Upper lobe of left lung (tissue), 6 donors: ENCODE results near the gene CASP12. TPM values are rescaled to one million over a fixed set of nuclear protein-coding genes. Genes with fewer than 3 reads are reported as not detected.

Experiments used
- ATAC-seq, 2 donors: fragments of 200-7000 bp; cut with Tn5 transposase; one replicate each; pipeline ENCODE4 v1.9.1; 2022; ENCODE audit warnings: mild to moderate bottlenecking in 2 of 2, moderate library complexity in 2 of 2; ENCODE audit not compliant: low FRiP score in 2 of 2
- DNase-seq, 2 donors: peaks; one replicate each; pipeline ENCODE4 v3.0.0-alpha.2; 2019 to 2020
- H3K27ac ChIP-seq, 4 donors: fragments of 200-600 bp; sonication (generic); one replicate each; pipeline ENCODE4 v1.5.1; 2016 to 2019
- H3K27me3 ChIP-seq, 4 donors: fragments of 200-600 bp; sonication (generic); one replicate each; pipeline ENCODE4 v1.5.1; 2017 to 2019
- H3K36me3 ChIP-seq, 4 donors: fragments of 200-600 bp; sonication (generic); one replicate each; pipeline ENCODE4 v1.5.1; 2016 to 2019
- H3K4me1 ChIP-seq, 4 donors: fragments of 200-600 bp; sonication (generic); one replicate each; pipeline ENCODE4 v1.5.1; 2018 to 2019
- H3K4me3 ChIP-seq, 4 donors: fragments of 200-600 bp; sonication (generic); one replicate each; pipeline ENCODE4 v1.5.1; 2017 to 2019; ENCODE audit warnings: mild to moderate bottlenecking in 2 of 4, moderate library complexity in 1 of 4
- H3K9me3 ChIP-seq, 4 donors: fragments of 200-600 bp; sonication (generic); one replicate each; pipeline ENCODE4 v1.5.1; 2018 to 2019
- EP300 ChIP-seq, 4 donors: sonication (generic); formaldehyde crosslinking; IDR thresholded peaks; one replicate each; pipeline ENCODE4 v1.5.1; 2017; ENCODE audit warnings: antibody characterized with exemption in 4 of 4, control low read depth in 2 of 4
- POLR2A ChIP-seq, 4 donors: fragments of 450-650 bp; IDR thresholded peaks; one replicate each; pipeline ENCODE4 v1.5.1; 2016 to 2017; ENCODE audit warnings: antibody characterized with exemption in 4 of 4, mild to moderate bottlenecking in 2 of 4
- POLR2AphosphoS5 ChIP-seq, 2 donors: sonication (generic); formaldehyde crosslinking; IDR thresholded peaks; one replicate each; pipeline ENCODE4 v1.5.1; 2017; ENCODE audit warnings: antibody characterized with exemption in 2 of 2
- WGBS, 2 donors: methylation state at CpG; one replicate each; pipeline ENCODE4 v1.1.5; 2017 to 2018; 5-methylcytosine and 5-hydroxymethylcytosine counted together
- total RNA-seq, 6 donors: library from RNA; depleted of rRNA in 4 of 6; stranded (reverse); fragments of >200 nt in 4 of 6; gene quantifications; one replicate each; pipeline versions ENCODE4 v1.1.0 to v1.2.1, GENCODE V29; 2016 to 2021
- TF ChIP-seq, protein P1 (sequence below), 6 experiments: fragments of 450-650 bp in 4 of 6; fragments of 200-600 bp in 2 of 6; sonication (generic) in 2 of 6; IDR thresholded peaks; one replicate each; pipeline ENCODE4 v1.5.1; 2016 to 2019; ENCODE audit warnings: antibody characterized with exemption in 6 of 6
- donor health status: DM: no; HTN: no; CAD: no; lungs with moderate emphysema.
- donor health status: DM: no; HTN: yes; CAD: no; lungs with severe emphysema.

CASP12 gene
- total RNA-seq, 6 donors from 2014 or later, result 0.91 to 9.5 (median 1.4) TPM

DNA sequence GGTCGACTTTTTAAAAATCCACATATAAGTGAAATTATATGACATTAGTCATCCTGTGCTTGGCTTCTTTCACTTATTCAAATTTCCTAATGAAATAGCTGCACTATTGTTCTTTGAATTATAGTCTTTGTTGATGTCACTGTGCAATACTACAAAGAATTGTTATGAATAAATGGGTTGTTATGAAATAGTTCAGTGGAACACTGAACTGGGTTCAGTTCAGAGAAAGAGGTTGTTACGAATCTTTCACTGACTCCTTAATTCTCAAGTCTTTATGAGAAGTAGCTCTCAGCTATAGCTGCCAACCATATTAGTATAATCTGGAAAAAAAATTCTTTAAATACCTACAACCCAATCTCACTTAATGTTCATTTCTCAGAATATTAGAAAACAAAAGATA, 42.3 kb downstream of the CASP12 start:
- ATAC-seq, result no peak
- Histone ChIP-seq H3K9me3 (no peaks in the 10 kb centered on the region), H3K36me3 (no peaks in the 10 kb centered on the region), H3K27ac (no peak overlapping the region), H3K4me3 (no peak overlapping the region), H3K27me3 (no peaks in the 10 kb centered on the region), H3K4me1 (no peaks in the 10 kb centered on the region)
- TF ChIP-seq EP300 (IDR thresholded peaks at IDR 0.05) (no peak), POLR2A (IDR thresholded peaks at IDR 0.05) (no peak), POLR2AphosphoS5 (IDR thresholded peaks at IDR 0.05) (no peak)
- TF ChIP-seq, protein P1, sequence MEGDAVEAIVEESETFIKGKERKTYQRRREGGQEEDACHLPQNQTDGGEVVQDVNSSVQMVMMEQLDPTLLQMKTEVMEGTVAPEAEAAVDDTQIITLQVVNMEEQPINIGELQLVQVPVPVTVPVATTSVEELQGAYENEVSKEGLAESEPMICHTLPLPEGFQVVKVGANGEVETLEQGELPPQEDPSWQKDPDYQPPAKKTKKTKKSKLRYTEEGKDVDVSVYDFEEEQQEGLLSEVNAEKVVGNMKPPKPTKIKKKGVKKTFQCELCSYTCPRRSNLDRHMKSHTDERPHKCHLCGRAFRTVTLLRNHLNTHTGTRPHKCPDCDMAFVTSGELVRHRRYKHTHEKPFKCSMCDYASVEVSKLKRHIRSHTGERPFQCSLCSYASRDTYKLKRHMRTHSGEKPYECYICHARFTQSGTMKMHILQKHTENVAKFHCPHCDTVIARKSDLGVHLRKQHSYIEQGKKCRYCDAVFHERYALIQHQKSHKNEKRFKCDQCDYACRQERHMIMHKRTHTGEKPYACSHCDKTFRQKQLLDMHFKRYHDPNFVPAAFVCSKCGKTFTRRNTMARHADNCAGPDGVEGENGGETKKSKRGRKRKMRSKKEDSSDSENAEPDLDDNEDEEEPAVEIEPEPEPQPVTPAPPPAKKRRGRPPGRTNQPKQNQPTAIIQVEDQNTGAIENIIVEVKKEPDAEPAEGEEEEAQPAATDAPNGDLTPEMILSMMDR (IDR thresholded peaks at IDR 0.05), result no peak
- no peak for DNase-seq
- WGBS, 2 donors, result 63 to 71% methylated on average over 2 of the region's 2 CpGs

DNA sequence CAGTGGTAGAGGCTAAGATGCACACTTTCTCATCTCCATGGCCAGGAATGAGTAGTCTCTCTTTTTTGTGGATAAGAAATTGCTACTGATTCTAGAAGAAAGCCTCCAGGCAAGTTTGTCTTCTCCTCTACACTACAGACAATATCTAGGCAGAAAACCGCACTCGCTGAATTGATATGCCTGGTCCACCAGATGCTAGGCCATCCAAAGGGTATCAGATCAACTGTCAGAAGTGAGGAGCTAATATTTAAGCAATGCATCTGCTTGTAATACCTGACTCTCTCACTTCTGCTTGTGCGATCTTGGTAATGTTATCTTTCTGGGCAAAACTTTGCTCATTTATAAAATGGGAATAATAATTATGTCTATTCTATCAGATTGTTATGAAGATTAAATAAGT, 45.0 kb downstream of the CASP12 start:
- H3K9me3 ChIP-seq, result no peaks in the 10 kb centered on the region
- TF ChIP-seq POLR2A (IDR thresholded peaks at IDR 0.05), result no peak
- TF ChIP-seq, protein P1 (IDR thresholded peaks at IDR 0.05), result no peak
- TF ChIP-seq POLR2AphosphoS5 (IDR thresholded peaks at IDR 0.05), result no peak
- no peak for TF ChIP-seq EP300 (IDR thresholded peaks at IDR 0.05)
- no peaks in the 10 kb centered on the region for H3K4me1 ChIP-seq
- 94 to 100% methylated on average over 3 of the region's 3 CpGs for WGBS, 2 donors
- H3K27me3 ChIP-seq, result no peaks in the 10 kb centered on the region
- no peaks in the 10 kb centered on the region for H3K36me3 ChIP-seq
- no peak overlapping the region for H3K4me3 ChIP-seq
- ATAC-seq (no peak), DNase-seq (no peak)
- H3K27ac ChIP-seq, result no peak overlapping the region

DNA sequence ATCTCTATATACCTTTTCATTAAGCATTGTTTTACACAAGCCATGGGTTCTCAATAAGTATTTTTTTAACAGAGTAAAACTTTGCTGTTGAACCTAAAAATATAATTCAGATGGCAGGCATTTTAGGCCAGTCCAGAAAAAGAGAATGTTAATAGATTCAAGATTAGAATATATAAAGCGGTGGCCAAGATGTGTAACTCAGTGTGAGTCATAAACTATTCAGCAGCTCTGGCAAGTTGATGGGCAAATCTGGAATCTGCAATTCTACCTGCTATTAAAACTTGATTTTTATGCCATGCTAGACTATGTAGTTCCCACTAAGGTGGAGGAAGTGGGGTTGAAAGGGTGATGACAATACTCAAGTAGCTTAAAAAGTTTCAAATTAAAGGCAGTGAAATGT, 45.4 kb downstream of the CASP12 start:
- Histone ChIP-seq H3K4me1 (no peaks in the 10 kb centered on the region), H3K27me3 (no peaks in the 10 kb centered on the region), H3K4me3 (no peak overlapping the region), H3K36me3 (no peaks in the 10 kb centered on the region), H3K9me3 (no peaks in the 10 kb centered on the region), H3K27ac (no peak overlapping the region)
- ATAC-seq (no peak), DNase-seq (no peak)
- TF ChIP-seq POLR2A (IDR thresholded peaks at IDR 0.05), result no peak
- no peak for TF ChIP-seq POLR2AphosphoS5 (IDR thresholded peaks at IDR 0.05)
- TF ChIP-seq, protein P1 (IDR thresholded peaks at IDR 0.05), result no peak
- TF ChIP-seq EP300 (IDR thresholded peaks at IDR 0.05), result no peak
- 90 to 100% methylated on average over 1 of the region's 1 CpG for WGBS, 2 donors

DNA sequence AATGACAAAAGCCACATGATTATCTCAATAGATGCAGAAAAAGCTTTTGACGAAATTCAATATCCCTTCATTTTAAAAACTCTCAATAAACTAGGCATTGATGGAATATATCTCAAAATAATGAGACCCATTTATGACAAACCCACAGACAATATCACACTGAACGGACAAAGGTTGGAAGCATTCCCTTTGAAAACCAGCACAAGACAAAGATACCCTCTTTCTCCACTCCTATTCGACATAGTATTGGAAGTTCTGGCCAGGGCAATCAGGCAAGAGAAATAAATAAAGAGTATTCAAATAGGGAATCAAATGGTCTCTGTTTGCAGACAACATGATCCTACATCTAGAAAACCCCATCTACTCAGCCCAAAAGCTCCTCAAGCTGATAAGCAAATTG, 52.0 kb downstream of the CASP12 start:
- Histone ChIP-seq H3K4me3 (no peak overlapping the region), H3K27ac (no peak overlapping the region), H3K27me3 (no peaks in the 10 kb centered on the region), H3K36me3 (no peaks in the 10 kb centered on the region), H3K4me1 (no peaks in the 10 kb centered on the region), H3K9me3 (no peaks in the 10 kb centered on the region)
- TF ChIP-seq, protein P1 (IDR thresholded peaks at IDR 0.05), result no peak
- TF ChIP-seq POLR2A (IDR thresholded peaks at IDR 0.05) (no peak), POLR2AphosphoS5 (IDR thresholded peaks at IDR 0.05) (no peak), EP300 (IDR thresholded peaks at IDR 0.05) (no peak)
- ATAC-seq (no peak), DNase-seq (no peak)
- WGBS, 2 donors, result 98 to 99% methylated on average over 3 of the region's 3 CpGs

DNA sequence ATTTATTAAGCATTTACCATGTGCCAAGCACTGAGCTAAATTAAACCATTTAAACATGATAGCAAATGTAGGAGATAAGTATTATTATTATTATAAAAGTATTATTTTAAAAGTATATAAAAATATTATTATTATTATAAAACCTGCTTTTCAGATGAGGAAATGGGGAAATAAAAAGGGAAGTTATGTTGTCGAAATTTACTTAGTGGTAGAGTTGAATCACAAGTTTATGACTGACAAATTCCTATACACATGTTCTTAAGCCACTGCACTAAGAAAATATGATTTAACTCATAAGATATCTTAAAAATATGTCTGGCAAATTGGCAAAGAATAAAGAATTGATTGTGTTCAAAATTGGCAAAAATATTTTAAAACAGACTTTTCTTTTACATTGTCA, 53.8 kb downstream of the CASP12 start:
- 56 to 68% methylated on average over 1 of the region's 1 CpG for WGBS, 2 donors
- Histone ChIP-seq H3K27me3 (no peaks in the 10 kb centered on the region), H3K4me1 (no peaks in the 10 kb centered on the region), H3K27ac (no peak overlapping the region), H3K9me3 (peaks cover 0 to 1% (median under 1%) of the 10 kb centered on the region in 4 donors), H3K4me3 (no peak overlapping the region), H3K36me3 (no peaks in the 10 kb centered on the region)
- DNase-seq (no peak), ATAC-seq (no peak)
- TF ChIP-seq POLR2A (IDR thresholded peaks at IDR 0.05) (no peak), EP300 (IDR thresholded peaks at IDR 0.05) (no peak), POLR2AphosphoS5 (IDR thresholded peaks at IDR 0.05) (no peak)
- TF ChIP-seq, protein P1 (IDR thresholded peaks at IDR 0.05), result no peak
